GM10266 (cell line): Measurements from ENCODE around the gene ATAD1.
"Not testable (repeated sequence)": the region's sequence is repeated elsewhere in the genome, so short reads cannot be mapped to it uniquely, and the experiment has no call there.

ENCODE experiments used
- DNase-seq: peaks from one replicate; pipeline ENCODE4 v3.0.0; 2012; ENCODE audit errors: extremely low spot score
- CTCF ChIP-seq: IDR thresholded peaks from 2 replicates; pipeline ENCODE4 v1.5.1; 2012; ENCODE audit warnings: mild to moderate bottlenecking, low read depth; ENCODE audit not compliant: control insufficient read depth, insufficient read depth; ENCODE audit errors: missing control alignments

The ATAD1 gene

GRCh38 chr10:87816898-87817608 is 973 bp downstream of the ATAD1 start:
- no peak for DNase-seq
- TF ChIP-seq CTCF = no peak

GRCh38 chr10:87816163-87816897 is 1.7 kb downstream of the ATAD1 start:
- no peak for TF ChIP-seq CTCF
- no peak for DNase-seq

- no peak for DNase-seq
- TF ChIP-seq CTCF = no peak
Observed at GRCh38 chr10:87804939-87805569, 13.0 kb downstream of the ATAD1 start.

GRCh38 chr10:87803831-87804230 is 14.2 kb downstream of the ATAD1 start:
- no peak for TF ChIP-seq CTCF
- DNase-seq = no peak

- no peak for DNase-seq
- no peak for TF ChIP-seq CTCF
Observed at GRCh38 chr10:87803328-87803727, 14.7 kb downstream of the ATAD1 start.

DNA sequence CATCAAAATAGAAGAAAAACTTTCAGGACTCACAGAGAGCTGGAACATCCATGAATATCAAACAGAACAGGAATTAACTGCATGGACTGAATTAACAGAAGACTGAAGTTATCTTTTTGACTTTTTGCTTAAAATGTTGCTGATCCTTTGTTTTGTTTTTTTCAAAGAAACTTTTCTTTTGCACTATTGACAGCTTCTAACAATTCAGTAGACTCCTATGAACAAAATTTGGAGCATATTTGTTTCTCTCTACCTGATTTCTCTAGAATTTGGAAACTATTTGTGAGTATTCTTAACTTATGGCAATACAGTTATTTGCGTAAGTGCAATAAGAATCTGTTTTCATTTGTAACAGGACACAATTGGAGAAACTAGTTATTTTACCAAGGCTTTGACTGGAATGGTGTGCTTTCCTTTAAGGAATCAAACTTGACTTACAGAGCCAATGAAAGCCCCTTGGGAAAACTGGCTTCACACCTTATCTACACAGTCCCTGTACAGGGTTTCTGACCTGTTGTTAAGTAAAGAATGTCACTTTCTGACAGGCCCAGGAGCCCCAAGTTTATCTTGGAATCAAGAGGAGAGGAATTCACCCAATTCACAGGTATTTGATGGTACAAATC is 16.1 kb downstream of the ATAD1 start:
- DNase-seq = not testable (repeated sequence)

- no peak for TF ChIP-seq CTCF
Observed at GRCh38 chr10:87799860-87800259, 18.2 kb downstream of the ATAD1 start.

More at GRCh38 chr10:87799860-87800259, 18.2 kb downstream of the ATAD1 start:
- no peak for DNase-seq
